ENCODE results near the gene MRGPRF.

DNA sequence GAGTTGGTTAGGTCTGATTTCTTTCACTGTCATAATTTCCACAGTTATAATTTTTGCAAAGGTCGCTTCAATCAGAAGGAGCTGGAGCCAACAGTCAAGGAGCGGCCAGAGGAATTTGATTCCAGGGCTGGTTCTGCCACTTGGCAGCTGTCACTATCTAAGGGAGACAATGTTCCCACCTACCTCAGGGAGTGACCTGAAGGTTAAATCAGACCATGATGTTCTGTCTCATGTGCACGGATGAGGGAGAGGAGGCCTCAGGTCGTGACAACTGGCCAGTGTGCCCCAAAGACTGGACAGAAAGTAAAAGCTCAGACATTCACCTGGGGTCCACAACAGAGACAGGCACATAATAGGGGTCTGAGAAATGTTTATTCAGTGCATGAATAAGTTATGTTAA lies 39.8 kb downstream of the MRGPRF start:
- TF ChIP-seq, protein P1, sequence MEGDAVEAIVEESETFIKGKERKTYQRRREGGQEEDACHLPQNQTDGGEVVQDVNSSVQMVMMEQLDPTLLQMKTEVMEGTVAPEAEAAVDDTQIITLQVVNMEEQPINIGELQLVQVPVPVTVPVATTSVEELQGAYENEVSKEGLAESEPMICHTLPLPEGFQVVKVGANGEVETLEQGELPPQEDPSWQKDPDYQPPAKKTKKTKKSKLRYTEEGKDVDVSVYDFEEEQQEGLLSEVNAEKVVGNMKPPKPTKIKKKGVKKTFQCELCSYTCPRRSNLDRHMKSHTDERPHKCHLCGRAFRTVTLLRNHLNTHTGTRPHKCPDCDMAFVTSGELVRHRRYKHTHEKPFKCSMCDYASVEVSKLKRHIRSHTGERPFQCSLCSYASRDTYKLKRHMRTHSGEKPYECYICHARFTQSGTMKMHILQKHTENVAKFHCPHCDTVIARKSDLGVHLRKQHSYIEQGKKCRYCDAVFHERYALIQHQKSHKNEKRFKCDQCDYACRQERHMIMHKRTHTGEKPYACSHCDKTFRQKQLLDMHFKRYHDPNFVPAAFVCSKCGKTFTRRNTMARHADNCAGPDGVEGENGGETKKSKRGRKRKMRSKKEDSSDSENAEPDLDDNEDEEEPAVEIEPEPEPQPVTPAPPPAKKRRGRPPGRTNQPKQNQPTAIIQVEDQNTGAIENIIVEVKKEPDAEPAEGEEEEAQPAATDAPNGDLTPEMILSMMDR (conservative IDR thresholded peaks at IDR 0.05; ENCODE audit: low read length), result no peak
- TF ChIP-seq EZH2phosphoT487 (IDR thresholded peaks at IDR 0.05; ENCODE audit: borderline replicate concordance, low read depth, low read length), result no peak
